IPS DF 19.7 (cell line): Measurements from ENCODE around the gene SLC39A7.

Experiments used
- DNase-seq: peaks from one replicate; pipeline ENCODE4 v3.0.0-alpha.2; 2013; ENCODE audit warnings: low read depth, low spot score

The SLC39A7 gene

DNA sequence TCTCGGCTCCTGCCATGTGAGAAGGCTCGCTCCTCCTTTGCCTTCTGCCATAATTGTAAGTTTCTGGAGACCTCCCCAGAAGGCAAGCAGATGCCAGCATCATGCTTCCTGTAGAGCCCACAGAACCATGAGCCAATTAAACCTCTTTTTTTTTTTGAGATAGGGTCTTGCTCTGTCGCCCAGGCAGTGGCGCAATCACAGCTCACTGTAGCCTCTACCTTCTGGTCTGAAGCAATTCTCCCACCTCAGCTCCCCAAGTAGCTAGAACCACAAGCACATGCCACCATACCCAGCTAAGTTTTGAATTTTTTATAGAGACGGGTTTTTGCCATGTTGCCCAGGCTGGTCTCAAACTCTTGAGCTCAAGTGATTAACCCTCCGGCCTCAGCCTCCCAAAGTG lies 36.2 kb downstream of the SLC39A7 start:
- no peak for DNase-seq

DNA sequence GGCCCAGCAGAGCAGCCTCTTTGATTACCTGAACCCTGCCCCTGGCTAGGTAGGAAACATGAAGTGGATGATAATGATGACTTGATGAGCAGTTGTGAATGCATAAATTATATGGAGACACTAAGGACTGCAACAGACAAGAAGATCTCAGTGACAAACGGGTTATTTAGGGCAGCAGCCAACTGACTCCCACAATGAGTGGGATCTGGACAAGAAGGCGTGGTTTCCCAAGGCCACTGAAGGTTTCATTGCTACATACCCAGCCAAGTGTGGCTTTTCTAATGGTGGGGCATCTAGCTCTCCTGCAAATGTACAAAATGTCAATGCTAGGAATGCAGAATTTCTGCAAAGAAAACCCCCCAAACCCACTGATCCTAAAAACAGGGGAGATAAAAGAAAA lies 37.1 kb downstream of the SLC39A7 start:
- DNase-seq, result no peak

DNA sequence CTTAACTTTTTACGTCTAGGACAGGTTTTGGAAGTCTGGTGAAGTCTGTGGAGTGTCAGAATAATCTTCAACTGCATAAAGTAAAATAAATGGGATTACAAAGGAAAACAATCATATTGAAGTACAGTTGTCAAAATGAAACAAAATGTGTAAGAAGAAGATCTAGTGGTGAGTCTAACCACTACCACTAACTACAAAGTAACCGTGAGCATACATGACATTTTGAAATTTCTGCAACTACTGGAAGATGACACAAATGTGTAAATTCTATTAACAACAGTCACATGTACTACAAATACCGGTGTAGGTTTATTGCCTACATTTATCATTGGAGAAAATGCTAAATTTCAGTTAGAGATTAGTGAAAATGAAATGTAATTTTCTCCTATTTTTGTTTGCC lies 41.3 kb downstream of the SLC39A7 start:
- DNase-seq, result no peak

DNA sequence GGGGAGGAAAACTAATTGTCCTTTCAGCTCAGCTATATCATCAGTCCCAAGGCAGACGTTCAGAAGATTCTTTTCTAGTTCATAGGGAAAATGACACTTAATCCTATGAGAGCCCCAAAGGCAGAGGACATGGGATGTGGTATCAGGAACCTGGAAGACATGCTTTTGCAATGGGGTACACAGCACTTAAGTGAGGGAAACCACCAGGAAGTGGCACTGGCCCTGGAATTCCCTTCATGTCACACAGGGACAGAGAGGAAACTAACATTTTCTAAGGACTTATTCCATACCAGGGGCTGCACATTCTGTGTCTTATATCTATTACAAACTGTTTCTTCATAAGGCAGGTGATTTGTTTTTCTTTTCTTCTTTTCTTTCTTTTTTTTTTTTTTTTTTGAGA lies 42.8 kb downstream of the SLC39A7 start:
- DNase-seq, result no peak

DNA sequence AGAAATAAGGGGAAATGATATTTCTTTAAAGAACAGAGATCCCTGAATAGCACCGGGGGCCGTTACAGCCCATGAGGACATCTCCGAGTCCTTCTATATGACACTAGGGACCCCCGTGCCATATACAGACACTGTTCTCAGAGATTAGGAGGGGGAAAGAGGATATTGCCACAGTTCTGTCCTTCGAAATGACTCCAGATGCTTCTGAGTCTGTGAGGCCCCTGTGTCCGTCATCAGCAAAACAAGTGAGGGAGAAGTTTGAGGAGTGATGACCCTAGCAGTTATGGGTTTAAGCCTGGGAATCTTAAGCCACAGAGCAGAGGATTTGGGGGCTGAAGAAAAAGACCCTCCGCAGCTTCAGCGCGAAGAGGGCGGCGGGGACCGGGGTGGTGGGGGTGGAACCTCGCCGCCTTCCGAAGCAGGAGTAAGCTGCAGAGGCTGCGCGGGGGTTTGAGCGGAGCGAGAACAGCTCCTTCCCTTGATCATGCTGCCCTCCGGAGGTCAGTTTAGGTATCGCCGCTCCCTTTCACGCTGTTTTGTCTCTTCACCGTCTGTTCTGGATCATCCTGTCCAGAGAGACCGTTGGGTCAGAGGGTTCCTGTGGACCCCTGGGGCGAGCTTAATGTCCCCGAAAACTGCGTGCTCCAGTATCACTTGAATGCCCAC lies 47.4 kb downstream of the SLC39A7 start:
- DNase-seq, result peak; percentile 60

DNA sequence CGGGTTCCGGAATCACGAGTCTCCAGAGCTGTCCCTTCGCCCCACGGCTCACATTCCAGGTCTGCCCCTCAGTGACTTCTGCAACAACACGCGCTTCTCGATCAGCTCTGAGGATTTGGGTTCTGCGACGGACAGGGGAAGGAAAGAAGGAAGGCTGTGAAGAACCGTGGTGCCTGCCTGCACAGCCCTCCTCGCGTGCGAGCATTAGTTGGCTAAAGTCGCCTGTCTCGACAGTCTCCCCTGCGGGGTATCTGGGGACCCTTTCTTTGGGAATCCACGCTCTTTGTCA lies 47.9 kb downstream of the SLC39A7 start:
- DNase-seq, result no peak

DNA sequence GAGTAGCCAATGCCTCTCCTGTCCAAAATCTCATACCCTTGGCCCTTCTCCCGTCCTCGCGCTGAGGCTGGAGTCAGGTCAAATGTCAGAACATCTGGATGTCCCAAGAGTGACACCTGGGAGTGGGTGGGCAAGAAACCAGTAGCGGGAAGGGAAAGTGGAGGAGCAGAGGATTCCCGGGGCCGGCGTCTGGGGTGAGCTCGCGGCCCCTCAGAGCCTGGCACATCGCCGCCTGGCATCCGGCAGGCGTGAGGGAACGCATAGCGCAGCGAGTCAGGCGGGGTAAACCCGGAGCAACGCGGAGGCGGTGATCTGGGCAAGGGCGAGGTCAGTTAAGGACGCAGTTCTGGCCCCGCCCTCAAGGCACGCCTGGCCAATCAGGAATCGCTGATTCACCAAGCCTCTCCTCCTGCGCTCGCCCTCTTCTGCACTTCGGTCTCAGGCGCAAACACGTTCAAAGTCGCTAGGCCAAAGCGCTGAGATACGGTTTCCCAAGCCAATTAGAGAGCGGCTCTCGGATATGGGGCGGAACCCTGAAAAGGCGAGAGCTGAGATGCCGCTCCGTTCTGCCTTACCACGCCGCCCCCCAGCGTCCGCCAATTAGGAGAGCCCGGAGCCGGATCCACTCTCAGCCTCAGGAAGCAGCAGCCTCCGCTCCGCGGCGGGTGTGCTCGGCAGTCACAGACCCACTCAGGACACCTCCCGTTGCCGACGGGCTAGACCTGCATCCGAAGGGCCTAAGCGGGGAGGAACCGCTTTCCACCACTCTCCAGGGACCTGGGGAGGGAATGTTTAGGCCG lies 48.5 kb downstream of the SLC39A7 start:
- peak; percentile 97 for DNase-seq

DNA sequence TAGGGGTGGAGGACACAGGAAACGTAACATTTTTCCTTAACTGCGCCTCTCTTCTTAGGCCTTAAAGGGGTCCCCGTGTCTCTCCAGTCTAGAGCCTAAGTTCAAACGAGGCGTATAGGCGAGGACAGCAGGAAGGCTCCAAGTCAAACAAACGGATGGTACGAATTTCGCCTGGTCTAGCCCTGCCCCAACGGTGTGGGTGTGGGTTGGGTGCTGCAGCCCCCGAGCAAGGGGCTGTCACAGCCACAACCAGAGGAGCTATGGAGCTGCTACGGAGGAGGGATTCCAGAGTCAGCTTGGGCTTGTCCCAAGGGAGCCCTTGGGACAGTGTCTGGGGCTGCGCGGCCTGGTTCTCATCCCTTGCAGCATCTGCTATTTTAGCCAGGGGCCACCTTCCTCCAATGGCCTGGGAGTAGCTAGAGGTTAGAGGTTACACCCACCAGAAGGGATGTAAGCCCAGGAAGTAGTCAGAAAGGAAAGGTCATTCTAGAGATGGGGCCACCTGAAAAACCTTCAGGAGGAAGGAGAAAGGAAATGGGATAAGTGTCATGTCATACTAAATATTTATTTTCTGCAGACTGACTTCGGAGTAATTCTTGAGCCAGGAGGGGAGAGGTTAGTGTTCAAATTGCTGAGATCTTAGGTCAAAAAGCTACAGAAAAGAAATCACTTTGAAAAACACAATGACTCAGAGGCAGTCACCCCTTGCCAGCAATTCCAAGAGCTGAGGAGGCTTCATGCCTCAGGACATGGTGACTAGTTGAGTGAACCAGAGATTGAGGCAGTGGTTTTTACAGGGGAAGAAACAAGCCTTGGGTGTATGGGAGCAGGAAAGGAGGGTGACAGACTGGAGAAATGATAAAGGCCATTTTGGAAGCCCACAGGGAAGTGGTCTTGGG lies 49.3 kb downstream of the SLC39A7 start:
- no peak for DNase-seq

DNA sequence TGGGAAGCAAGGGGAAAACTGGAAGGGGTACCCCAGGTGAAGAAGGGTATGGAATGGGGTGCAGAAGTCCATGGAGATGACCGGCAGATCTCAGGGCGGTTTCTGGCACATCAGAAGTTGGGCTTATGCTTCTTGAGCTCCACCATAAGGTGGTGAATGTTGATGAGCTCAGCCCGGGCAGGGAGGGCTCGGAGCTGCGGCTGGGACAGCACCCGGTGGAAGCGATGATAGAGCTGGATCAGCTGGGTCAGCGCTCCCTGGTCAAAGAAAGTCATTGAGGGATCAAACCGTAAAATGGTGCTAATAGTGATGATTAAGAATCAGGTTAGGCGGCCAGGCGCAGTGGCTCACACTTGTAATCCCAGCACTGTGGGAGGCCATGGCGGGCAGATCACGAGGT lies 50.1 kb downstream of the SLC39A7 start:
- DNase-seq, result no peak

DNA sequence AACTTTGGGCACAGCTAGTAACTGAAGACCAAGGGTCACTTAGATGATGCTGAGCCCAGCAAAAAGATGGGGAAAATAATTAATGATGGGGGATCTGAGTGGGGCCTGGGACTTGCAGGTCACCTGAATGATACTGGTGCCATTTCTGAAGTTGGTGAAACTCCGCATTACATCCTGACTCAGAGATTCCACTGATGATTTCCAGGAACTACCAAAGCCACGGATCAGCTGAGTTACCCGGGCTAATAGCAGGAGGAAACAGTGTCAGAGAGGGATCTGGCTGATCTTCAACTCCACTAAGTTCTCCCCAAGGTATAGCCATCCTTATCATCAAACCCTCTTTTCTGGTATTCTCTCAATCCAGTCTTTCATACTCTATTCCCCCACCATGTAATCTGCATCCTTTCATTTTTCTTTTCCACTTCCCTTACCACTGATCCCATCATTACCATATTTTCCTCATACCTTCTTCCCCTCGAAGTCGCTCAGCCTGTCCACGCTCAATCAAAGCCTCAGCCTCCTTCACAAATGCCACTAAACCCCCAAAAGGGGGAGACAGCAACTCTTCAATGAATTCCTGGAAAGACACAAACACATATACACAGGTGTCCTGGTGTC lies 50.8 kb downstream of the SLC39A7 start:
- no peak for DNase-seq

DNA sequence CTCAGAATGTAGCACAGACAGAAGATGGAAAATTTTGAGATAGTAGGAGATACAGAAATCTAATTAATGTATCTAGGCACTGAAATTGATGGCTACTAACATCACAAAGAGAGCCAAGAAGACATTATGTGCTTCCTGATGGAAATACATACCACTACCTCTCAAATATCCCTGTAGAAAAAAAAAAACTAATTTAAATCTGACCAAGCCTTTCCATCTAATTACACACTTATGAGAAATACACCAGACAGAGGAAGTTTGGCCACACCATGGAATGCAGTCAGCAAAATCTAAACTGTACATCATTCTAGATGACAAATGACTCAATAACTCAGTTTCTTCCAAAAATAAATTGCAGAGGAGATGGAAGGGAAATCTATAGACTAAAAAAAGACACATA lies 52.1 kb downstream of the SLC39A7 start:
- DNase-seq, result no peak
